GM20431 (cell line): ENCODE data around the gene CDH26.

Source experiments
- in situ Hi-C: fragments of 300-500 bp; cut with MseI, MboI; formaldehyde crosslinking; loops from one replicate; pipeline ENCODE4 v1.15.0; 2020; ENCODE audit warnings: low sequenced_read_pairs; ENCODE audit not compliant: unreplicated experiment

CDH26 gene

DNA sequence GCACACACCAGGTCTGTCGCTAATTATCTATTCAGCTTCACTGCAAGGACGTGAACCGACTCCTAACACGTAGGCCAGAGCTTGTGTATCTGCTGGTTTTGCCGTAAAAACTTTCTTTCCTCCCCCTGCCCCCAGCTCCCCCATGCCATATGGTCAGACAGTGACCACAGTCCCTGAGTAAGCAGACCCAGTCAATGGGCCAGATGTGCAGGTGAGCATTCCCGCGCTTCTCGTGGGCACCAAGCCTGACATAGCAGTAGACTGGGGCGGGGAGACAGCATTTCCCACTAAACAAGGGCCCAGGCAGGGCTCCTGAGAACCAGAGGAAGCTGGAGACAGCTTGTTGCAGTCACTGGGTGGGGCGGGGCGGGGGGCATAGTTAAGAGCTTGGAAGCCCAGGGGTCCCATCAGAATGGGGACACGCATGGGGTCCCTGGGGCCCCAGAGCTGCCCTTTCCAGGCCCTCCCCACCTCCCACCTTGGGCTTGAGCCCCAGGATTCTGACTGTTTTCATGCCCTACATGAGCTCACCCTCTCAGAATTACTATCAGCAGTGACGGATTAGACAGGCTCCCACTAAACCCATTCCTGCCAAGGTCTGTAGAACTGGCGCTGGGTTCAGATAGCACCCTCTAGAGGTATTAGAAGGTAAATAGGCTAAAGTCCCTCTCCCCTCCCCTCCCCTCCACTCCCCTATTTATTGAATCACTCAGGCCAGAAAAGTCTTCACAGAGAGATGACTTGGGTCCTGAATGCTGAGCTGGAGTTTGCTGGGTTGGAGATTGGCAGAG lies 51.8 kb downstream of the CDH26 start:
- in situ Hi-C loops = no loop called here

DNA sequence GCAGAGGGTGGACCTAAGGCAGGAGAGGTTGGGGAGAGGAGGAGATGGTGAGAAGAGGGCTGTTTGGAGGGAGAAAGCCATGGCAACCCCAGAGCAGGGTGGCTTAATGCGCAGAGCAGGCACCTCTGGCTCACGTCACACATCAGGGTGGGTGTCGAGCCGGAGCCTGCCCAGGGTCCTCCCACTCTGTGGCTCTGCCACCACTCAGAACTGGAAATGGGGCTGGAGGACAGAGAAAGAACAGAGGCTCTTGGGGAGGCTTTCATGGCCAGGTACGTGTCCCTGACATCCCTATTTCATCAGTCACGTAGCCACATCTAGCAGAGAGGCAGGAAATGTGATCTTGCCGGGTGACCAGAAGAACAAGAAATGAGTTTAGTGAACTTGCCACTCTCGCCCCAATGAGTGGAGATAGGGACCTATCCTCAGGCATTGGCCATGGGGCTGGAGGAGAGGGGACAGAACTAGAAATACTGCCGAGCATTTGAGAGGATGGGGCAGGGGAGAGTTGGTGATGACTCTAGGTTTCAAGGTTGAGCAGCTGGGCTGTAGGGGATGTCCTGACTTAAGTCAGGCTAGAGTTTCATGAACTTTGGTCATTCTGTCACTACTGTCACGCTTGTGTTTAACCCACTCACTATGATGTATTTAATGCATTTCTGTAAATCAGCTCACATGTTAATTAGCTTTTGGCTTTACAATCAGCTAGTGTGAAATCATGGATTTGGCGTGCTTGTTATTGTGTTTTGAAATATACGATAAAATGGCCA lies 52.7 kb downstream of the CDH26 start:
- in situ Hi-C loops = no loop called here

DNA sequence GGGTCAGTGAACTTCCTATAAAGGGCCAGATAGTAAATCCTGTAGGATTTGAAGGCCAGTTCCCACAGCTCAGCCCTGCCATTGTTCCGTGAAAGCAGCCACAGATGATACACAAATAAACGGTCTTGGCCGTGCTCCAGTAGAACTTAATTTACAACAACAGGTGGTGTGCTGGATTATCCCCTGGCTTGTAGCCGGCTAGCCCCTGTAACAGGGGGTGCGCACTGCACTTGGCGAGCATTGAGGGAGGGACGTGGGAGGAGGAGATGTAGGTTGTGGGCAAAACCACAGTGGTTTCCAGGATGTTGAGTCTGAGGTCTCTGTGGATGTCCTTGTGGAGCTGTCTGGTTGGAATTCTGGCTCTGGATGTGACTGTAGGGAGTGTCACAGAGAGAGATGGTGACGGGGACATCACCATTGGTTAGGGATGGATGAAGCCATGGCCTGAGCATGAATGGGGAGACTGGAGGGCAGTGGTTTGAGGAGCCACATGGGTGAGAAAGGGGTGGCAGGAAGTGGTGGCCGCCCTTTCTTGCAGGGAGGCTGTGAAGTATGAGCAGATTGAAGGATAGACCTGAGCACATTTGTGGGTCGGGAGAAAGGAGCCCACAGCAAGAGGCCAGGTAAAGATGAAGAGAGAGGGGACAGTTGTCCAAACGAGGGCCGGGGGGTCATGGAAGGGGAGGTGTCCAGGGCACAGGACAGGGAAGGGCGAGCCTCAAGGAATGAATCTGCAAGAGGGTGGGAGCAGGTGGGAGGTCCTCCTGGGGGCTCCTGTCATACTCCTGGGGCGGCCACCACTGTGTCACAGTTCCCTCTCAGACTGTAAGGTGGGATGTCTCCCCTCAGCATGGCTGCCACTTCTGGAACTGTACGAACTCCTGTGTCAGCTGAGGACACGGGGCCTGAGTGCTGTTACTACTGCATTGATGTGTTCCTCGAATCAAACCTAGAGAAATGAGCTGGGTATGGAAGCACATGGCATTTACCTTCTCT lies 53.6 kb downstream of the CDH26 start:
- in situ Hi-C loops = no loop called here

DNA sequence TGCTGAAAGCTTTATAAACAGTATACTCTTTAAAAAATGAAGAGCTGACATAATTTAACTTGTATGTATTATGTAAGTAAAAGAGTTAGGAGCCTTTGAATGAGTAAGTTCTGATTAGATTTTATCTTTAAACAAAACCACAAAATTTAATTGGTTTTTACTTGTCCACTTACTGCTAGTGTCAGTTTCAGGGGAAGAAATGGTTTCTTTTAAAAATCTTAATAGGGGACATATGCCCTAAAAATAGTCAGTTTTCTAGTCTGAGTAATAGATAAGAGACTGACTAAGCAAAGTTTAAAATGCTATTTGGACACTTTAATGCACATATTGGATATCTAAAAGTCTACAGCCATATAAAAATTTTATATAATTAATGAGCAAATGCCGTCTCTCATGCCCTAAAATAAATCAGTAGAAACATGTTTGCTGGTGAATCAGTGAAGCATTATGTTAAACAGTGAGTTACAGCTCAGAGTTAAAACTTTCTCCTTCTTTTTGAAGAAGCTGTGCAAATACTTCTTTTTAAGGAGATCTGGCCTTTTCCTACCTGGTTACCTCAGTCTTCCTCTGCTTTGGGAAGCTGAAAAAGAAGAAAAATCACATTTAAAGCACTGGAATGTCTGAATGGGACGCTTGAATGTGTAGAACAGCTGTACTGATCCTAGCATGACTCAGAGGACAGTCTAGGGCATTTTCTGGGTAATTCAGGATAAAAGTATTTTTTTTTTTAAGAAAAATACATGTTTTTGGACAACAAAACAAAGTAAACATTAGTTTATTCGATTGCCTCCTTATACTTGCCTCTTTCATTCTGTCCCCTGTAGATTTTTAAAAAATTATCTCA lies 55.3 kb downstream of the CDH26 start:
- in situ Hi-C loops = no loop called here

GRCh38 chr20:60016406-60016805 lies 58.2 kb downstream of the CDH26 start:
- in situ Hi-C loops = no loop called here

DNA sequence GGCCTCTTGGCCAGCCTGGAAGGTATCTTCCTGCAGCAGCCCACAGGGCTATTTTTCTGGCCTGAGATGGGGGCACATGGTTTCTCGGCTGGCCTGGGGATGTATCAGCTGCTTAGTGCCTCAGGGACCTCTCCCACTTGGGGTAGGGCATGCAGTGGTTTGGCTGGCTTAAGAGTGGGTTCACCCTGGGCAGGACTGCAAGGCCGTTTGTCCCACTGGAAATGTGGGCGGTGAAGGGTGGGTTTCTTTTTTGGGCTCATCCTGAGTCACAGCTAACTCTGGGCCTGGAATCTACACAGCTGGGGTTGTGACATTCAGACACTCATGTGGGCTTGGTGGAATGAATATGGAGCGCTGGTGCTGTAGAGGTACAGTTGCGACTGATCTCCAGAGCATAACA lies 62.0 kb downstream of the CDH26 start:
- in situ Hi-C loops = no loop called here

- in situ Hi-C loops = no loop called here
These were observed 62.9 kb downstream of the CDH26 start for GRCh38 chr20:60021104-60021503.

- in situ Hi-C loops = no loop called here
These were observed 64.6 kb downstream of the CDH26 start for GRCh38 chr20:60022849-60023248.

- in situ Hi-C loops = no loop called here
These were observed 66.0 kb downstream of the CDH26 start for GRCh38 chr20:60024245-60024644.

GRCh38 chr20:60024801-60025200 lies 66.6 kb downstream of the CDH26 start:
- in situ Hi-C loops = no loop called here

GRCh38 chr20:60026010-60026409 lies 67.8 kb downstream of the CDH26 start:
- in situ Hi-C loops = no loop called here

DNA sequence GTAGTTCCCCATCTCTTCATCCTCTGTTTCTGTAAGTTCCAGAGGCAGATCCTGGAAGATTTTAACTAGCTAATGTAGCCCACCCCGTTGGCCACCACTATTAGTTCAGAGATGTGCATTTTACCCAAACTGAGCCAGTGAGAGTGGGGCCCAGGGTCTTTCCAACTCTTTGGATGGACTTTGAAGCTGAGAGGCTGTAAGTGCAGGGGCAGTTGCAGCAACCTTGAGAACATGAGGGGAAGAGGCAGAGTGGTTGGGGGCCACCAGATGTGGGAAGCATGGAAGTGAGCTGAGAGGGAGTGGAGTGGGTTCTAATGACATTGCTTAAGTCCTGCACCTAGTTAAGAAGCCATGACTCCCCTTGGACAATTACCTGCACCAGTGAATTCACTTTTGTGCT lies 72.2 kb downstream of the CDH26 start:
- in situ Hi-C loops = no loop called here

DNA sequence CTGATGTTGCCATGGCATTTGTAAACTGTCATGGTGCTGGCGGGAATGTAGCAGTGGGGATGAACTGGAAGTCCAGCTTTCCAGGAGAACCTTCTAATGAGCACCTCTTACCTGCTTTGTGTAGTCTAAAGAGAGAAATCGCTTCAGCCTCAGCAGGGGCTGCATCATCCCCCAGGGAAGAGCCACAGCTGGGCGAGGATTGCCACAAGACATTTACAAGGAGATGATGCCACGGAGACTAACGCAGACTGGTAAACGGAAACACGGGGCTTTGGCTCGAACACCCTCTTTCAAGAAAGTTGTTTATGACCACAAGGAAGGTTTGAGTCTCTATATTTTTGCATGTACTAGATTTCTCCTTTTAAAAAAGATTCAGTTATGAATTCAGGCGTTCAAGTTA lies 72.9 kb downstream of the CDH26 start:
- in situ Hi-C loops = no loop called here

DNA sequence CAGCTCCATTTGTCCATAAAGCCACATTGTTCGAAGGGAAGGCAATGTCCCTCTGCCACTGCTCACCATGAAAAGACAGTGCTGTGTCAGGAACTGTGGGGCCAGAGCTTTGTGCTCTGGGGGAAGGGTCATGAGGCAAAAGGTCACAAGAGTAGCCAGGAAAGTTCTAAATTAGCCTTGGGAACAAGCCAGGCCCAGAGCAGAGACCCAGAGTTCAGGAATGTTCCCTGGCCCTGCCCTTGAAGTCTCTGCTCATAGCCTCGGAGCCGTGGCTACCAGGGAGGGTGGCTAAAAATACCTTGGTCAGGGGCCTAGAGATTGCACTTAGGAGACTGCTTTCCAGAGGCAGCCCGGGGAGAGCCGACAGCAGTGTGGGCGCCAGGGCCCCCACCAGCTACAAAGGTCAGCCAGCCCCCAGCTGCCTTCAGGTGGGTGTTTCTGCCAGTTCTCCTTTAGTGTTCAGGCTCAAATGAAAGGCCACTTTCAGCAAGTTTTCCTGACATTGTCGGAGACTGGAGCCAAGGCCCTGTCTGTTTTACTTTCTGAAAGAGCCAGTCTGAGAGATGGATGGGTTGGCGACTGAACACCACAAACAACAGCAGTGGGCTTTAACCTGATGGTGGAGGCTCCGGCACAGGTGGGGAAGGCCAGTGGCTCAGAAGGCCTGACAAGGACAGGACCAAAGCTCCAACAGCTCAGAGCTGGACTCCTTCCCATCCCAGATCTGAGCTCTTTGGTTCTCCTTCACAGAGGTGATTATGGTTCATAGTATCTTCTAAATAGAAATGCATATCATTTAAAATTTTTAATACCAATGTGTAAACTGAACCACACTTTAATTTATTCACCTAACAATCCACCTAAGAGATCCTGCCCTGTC lies 76.2 kb downstream of the CDH26 start:
- in situ Hi-C loops = no loop called here

GRCh38 chr20:60035486-60035885 lies 77.3 kb downstream of the CDH26 start:
- in situ Hi-C loops = no loop called here

DNA sequence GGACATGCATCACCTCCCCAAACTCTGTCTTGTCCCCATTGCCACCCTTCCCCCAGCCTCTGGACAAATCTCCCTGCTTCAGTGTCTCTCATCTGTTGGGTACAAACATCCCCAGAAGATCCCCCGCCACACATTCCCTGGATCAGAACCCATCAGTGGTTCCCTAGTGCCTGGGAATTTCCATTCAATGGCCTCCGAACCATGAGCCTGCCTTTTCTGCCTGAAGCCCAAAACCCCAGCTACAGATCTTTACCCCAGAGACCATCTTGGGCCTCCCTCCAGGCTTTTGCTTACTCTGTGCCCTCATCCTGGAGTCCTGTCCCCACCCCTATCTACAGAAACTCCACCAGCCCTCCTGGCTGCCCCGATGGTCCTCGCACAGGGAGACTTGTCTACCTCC lies 78.1 kb downstream of the CDH26 start:
- in situ Hi-C loops = no loop called here

- in situ Hi-C loops = no loop called here
These were observed 78.7 kb downstream of the CDH26 start for GRCh38 chr20:60036746-60037499.
